H9 (cell line): ENCODE results near the gene RPL23. TPM values are rescaled to one million over a fixed set of nuclear protein-coding genes. Genes with fewer than 3 reads are reported as not detected.

Source experiments
- DNase-seq: peaks from one replicate; pipeline ENCODE4 v3.0.0-alpha.2; 2017
- H2AFZ ChIP-seq: one replicate; pipeline ENCODE4 v1.6.1; 2013; ENCODE audit warnings: mild to moderate bottlenecking, low read length, control low read depth, moderate library complexity
- H2AK5ac ChIP-seq: 2 replicates; pipeline ENCODE4 v1.6.1; 2013; ENCODE audit warnings: low read length, control low read depth, mixed read lengths; ENCODE audit not compliant: insufficient read length
- H2BK120ac ChIP-seq: one replicate; pipeline ENCODE4 v1.6.1; 2013; ENCODE audit warnings: low read depth, mild to moderate bottlenecking, low read length, control low read depth, inconsistent platforms; ENCODE audit not compliant: poor library complexity, severe bottlenecking
- H2BK12ac ChIP-seq: 2 replicates; pipeline ENCODE4 v1.6.1; 2013; ENCODE audit warnings: low read length, control low read depth, mixed read lengths, low read depth; ENCODE audit not compliant: insufficient read length
- H2BK15ac ChIP-seq: 2 replicates; pipeline ENCODE4 v1.6.1; 2013; ENCODE audit warnings: low read depth, low read length, control low read depth
- H2BK20ac ChIP-seq: one replicate; pipeline ENCODE4 v1.6.1; 2013; ENCODE audit warnings: low read depth, mild to moderate bottlenecking, low read length, control low read depth, inconsistent platforms; ENCODE audit not compliant: poor library complexity, severe bottlenecking
- H2BK5ac ChIP-seq: 2 replicates; pipeline ENCODE4 v1.6.1; 2013; ENCODE audit warnings: low read length, control low read depth, mixed read lengths; ENCODE audit not compliant: insufficient read length
- H3K14ac ChIP-seq: 2 replicates; pipeline ENCODE4 v1.6.1; 2013; ENCODE audit warnings: low read length, control low read depth; ENCODE audit not compliant: insufficient read depth
- H3K18ac ChIP-seq: 2 replicates; pipeline ENCODE4 v1.6.1; 2013; ENCODE audit warnings: low read depth, mild to moderate bottlenecking, mixed read lengths, low read length, control low read depth; ENCODE audit not compliant: insufficient read length
- H3K23ac ChIP-seq: 2 replicates; pipeline ENCODE4 v1.6.1; 2013; ENCODE audit warnings: low read length, control low read depth, mixed read lengths, low read depth; ENCODE audit not compliant: insufficient read length
- H3K23me2 ChIP-seq: 2 replicates; pipeline ENCODE4 v1.6.1; 2013; ENCODE audit warnings: low read depth, mild to moderate bottlenecking, mixed read lengths, low read length, control low read depth; ENCODE audit not compliant: insufficient read length, poor library complexity, severe bottlenecking
- H3K27ac ChIP-seq: 2 replicates; pipeline ENCODE4 v1.5.1; 2013; ENCODE audit warnings: low read length, control low read depth, mixed read lengths, low read depth; ENCODE audit not compliant: insufficient read length
- H3K27me3 ChIP-seq: 2 replicates; pipeline ENCODE4 v1.6.1; 2013; ENCODE audit warnings: low read length, control low read depth, inconsistent platforms; ENCODE audit not compliant: insufficient read depth
- H3K4ac ChIP-seq: 2 replicates; pipeline ENCODE4 v1.6.1; 2013; ENCODE audit warnings: low read depth, mild to moderate bottlenecking, control low read depth, inconsistent platforms, low read length, moderate library complexity
- H3K4me1 ChIP-seq: 2 replicates; pipeline ENCODE4 v1.6.1; 2013; ENCODE audit warnings: low read length, control low read depth, inconsistent platforms; ENCODE audit not compliant: insufficient read depth
- H3K4me2 ChIP-seq: 2 replicates; pipeline ENCODE4 v1.6.1; 2013; ENCODE audit warnings: low read length, control low read depth, mixed read lengths; ENCODE audit not compliant: insufficient read length, insufficient read depth
- H3K56ac ChIP-seq: 2 replicates; pipeline ENCODE4 v1.6.1; 2013; ENCODE audit warnings: low read depth, mild to moderate bottlenecking, mixed read lengths, low read length, control low read depth; ENCODE audit not compliant: insufficient read length
- H3K79me1 ChIP-seq: 2 replicates; pipeline ENCODE4 v1.6.1; 2013; ENCODE audit warnings: low read depth, mild to moderate bottlenecking, moderate library complexity, low read length, control low read depth, inconsistent platforms; ENCODE audit not compliant: insufficient read depth, poor library complexity, severe bottlenecking
- H3K79me2 ChIP-seq: 2 replicates; pipeline ENCODE4 v1.6.1; 2013; ENCODE audit warnings: low read length, control low read depth, inconsistent platforms; ENCODE audit not compliant: insufficient read depth
- H3K9ac ChIP-seq: 2 replicates; pipeline ENCODE4 v1.6.1; 2013; ENCODE audit warnings: low read length, control low read depth, mixed read lengths; ENCODE audit not compliant: insufficient read length; ENCODE audit errors: extremely low read depth
- H3K9me3 ChIP-seq: one replicate; pipeline ENCODE4 v1.6.1; 2013; ENCODE audit warnings: low read depth, low read length, inconsistent platforms; ENCODE audit not compliant: control insufficient read depth
- H3T11ph ChIP-seq: one replicate; pipeline ENCODE4 v1.6.1; 2013; ENCODE audit warnings: mild to moderate bottlenecking, low read length, control low read depth, inconsistent platforms
- H4K20me1 ChIP-seq: one replicate; pipeline ENCODE4 v1.6.1; 2013; ENCODE audit not compliant: control insufficient read depth, insufficient read length, insufficient read depth
- H4K5ac ChIP-seq: 2 replicates; pipeline ENCODE4 v1.6.1; 2013; ENCODE audit warnings: low read depth, mild to moderate bottlenecking, mixed read lengths, low read length, control low read depth; ENCODE audit not compliant: insufficient read length
- H4K8ac ChIP-seq: replicated peaks from 2 replicates; pipeline ENCODE4 v1.6.1; 2013; ENCODE audit warnings: low read length, control low read depth, mixed read lengths, low read depth; ENCODE audit not compliant: insufficient read length
- H4K91ac ChIP-seq: 2 replicates; pipeline ENCODE4 v1.6.1; 2013; ENCODE audit warnings: low read depth, mild to moderate bottlenecking, moderate library complexity, mixed read lengths, low read length, control low read depth; ENCODE audit not compliant: insufficient read length
- H3K27ac Mint-ChIP-seq, 3 experiments: 2 replicates in 2 of 3; 3 replicates in 1 of 3; pipeline ENCODE4 v1.8.0; 2020 to 2021; ENCODE audit warnings: mixed read lengths in 3 of 3, mild to moderate bottlenecking in 1 of 3, moderate library complexity in 1 of 3
- H3K27me3 Mint-ChIP-seq: 2 replicates; pipeline ENCODE4 v1.8.0; 2021; ENCODE audit warnings: low read depth, mild to moderate bottlenecking, moderate library complexity, mixed read lengths
- H3K36me3 Mint-ChIP-seq, 3 experiments: 2 replicates in 2 of 3; 3 replicates in 1 of 3; pipeline ENCODE4 v1.8.0; 2020 to 2021; ENCODE audit warnings: low read depth in 3 of 3, mixed read lengths in 3 of 3; ENCODE audit not compliant: insufficient read depth in 1 of 3
- H3K4me1 Mint-ChIP-seq, 2 experiments: 2 replicates each; pipeline ENCODE4 v1.8.0; 2020; ENCODE audit warnings: mixed read lengths in 2 of 2
- H3K4me3 Mint-ChIP-seq, 2 experiments: 2 replicates in 1 of 2; 3 replicates in 1 of 2; pipeline ENCODE4 v1.8.0; 2020 to 2021; ENCODE audit warnings: mild to moderate bottlenecking in 2 of 2, mixed read lengths in 2 of 2, moderate library complexity in 1 of 2
- H3K9me3 Mint-ChIP-seq, 2 experiments: 2 replicates in 1 of 2; 3 replicates in 1 of 2; pipeline ENCODE4 v1.8.0; 2020; ENCODE audit warnings: mild to moderate bottlenecking in 2 of 2, mixed read lengths in 2 of 2, moderate library complexity in 1 of 2
- WGBS: extraction: QIAGEN DNeasy Blood & Tissue Kit; methylation state at CpG from one replicate; pipeline ENCODE4 v1.1.7; 2013; ENCODE audit warnings: missing lambda C conversion rate, low lambda C conversion rate, mixed read lengths; ENCODE audit not compliant: insufficient read length; ENCODE audit errors: extremely low coverage; 5-methylcytosine and 5-hydroxymethylcytosine counted together
- total RNA-seq: library from RNA; stranded (reverse); gene quantifications from 2 replicates; pipeline ENCODE4 v1.2.1, GENCODE V29; 2021
- TF ChIP-seq, protein P1 (sequence below): fragments of 200-600 bp; sonication (generic); conservative IDR thresholded peaks from 3 replicates; pipeline ENCODE4 v1.8.0; 2021; ENCODE audit warnings: antibody characterized with exemption, mild to moderate bottlenecking

Gene RPL23
- total RNA-seq, 1 experiment from 2014 or later: 2,084 TPM

DNA sequence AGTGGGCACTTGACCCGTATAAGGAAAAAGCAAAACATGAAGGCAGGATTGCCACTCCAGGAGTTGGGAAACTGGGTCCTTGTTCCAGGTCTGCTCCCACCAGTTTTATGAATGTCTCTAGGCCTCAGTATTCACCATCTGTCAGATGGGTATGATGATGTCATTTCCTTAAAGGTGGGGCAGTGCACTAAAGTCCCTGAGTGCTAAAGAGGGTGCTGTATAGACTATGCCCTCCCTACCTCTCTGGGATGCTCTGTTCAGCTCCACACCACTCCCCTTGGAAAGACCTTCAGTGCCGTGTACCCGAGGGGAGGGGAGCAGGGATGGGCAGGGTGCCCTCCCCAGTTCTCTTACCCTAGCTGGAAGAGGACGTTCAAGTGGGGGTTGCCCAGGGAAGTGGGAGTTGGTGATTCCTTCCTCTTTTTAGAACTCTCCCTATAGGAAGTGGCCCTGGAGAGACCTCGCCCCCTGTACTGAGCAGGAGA, 18.5 kb upstream of the RPL23 start:
- H4K8ac ChIP-seq: no peak overlapping the region
- H3K56ac ChIP-seq: no peak overlapping the region
- Mint-ChIP-seq H3K4me3 (peak overlapping the region; percentile 85 to 98), H3K36me3 (peaks cover 0 to 7% (median 4%) of the 10 kb centered on the region in 3 experiments; a peak in 4 of 7 replicates), H3K27ac (peak overlapping the region; percentile 75 to 90 (median 85); a peak in 4 of 7 replicates), H3K9me3 (peaks cover 3 to 8% of the 10 kb centered on the region in 2 experiments; a peak in 2 of 5 replicates), H3K4me1 (peaks cover 42 to 59% of the 10 kb centered on the region in 2 experiments), H3K27me3 (peaks cover 3% of the 10 kb centered on the region; the same call in 1 of the 2 replicates)
- no peak overlapping the region for H4K5ac ChIP-seq
- DNase-seq: no peak
- TF ChIP-seq, protein P1, sequence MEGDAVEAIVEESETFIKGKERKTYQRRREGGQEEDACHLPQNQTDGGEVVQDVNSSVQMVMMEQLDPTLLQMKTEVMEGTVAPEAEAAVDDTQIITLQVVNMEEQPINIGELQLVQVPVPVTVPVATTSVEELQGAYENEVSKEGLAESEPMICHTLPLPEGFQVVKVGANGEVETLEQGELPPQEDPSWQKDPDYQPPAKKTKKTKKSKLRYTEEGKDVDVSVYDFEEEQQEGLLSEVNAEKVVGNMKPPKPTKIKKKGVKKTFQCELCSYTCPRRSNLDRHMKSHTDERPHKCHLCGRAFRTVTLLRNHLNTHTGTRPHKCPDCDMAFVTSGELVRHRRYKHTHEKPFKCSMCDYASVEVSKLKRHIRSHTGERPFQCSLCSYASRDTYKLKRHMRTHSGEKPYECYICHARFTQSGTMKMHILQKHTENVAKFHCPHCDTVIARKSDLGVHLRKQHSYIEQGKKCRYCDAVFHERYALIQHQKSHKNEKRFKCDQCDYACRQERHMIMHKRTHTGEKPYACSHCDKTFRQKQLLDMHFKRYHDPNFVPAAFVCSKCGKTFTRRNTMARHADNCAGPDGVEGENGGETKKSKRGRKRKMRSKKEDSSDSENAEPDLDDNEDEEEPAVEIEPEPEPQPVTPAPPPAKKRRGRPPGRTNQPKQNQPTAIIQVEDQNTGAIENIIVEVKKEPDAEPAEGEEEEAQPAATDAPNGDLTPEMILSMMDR: no peak
- WGBS: no CpG with 5 or more reads among the region's 5 CpGs
- H2BK20ac ChIP-seq: no peak overlapping the region
- no peak overlapping the region for H2BK120ac ChIP-seq
- H2BK12ac ChIP-seq: no peak overlapping the region
- no peak overlapping the region for H3K18ac ChIP-seq
- no peaks in the 10 kb centered on the region for H3K9me3 ChIP-seq
- no peak overlapping the region for H3T11ph ChIP-seq
- H3K79me2 ChIP-seq: peaks cover 36% of the 10 kb centered on the region; the same call in 1 of the 2 replicates
- H3K23me2 ChIP-seq: peaks cover 22% of the 10 kb centered on the region
- H4K91ac ChIP-seq: no peak overlapping the region
- no peak overlapping the region for H3K4ac ChIP-seq
- no peaks in the 10 kb centered on the region for H3K27me3 ChIP-seq
- no peak overlapping the region for H3K27ac ChIP-seq
- no peak overlapping the region for H2AK5ac ChIP-seq
- no peak overlapping the region for H2AFZ ChIP-seq
- H3K4me2 ChIP-seq: peak overlapping the region; percentile 94
- no peak overlapping the region for H3K23ac ChIP-seq
- no peak overlapping the region for H2BK15ac ChIP-seq
- peaks cover 2% of the 10 kb centered on the region for H4K20me1 ChIP-seq
- no peak overlapping the region for H2BK5ac ChIP-seq
- no peak overlapping the region for H3K14ac ChIP-seq
- H3K79me1 ChIP-seq: no peaks in the 10 kb centered on the region
- H3K9ac ChIP-seq: no peak overlapping the region
- H3K4me1 ChIP-seq: no peaks in the 10 kb centered on the region; the same call in 1 of the 2 replicates
